ENCODE data around the gene CDH13.

Gene CDH13

DNA sequence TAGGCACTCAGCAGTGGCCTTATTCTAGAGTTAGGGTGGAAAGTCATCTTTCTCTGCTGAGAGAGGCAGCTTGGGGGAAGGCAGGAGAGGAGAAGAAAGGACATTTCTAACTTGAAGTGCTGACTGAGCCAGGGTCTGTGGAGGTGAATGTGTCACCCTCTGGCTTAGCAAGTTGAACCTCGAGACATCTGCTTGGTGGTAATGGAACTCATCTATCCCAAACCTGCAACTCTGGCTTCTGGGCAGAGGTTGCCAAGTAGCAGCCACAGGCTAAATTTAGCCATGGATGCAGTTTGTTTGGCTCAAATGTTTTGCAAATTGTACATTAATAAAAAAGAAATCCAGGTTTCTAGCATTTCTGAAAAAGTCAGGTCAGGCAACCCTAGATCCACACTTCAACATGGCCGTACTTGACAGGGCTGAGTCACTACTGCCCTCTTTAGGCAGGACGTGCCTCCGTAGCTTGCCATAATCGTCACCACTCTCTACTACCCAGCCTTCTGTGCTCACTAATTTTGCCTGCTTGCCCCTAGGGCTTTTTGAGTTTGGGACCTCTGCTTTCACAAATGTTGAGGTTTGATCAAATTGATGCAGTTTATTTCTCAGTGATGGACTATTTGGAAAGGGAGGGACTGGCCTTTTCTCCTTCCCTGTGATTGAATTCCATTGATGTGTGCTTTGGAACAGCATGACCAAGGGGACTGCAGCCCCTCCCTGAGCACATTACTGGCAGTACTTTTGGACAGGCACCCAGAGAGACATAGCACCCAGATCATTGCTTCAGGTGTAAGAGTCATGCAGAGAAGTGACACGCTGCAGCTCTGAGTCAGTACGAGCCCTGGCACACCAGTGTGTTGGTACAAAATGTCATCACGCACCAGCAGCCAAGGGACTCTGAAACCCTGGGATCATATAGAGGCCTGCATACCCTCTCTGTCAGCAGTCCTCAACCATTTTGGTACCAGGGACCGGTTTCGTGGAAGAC is 5.2 kb downstream of the CDH13 start:
- TF ChIP-seq, protein P1, sequence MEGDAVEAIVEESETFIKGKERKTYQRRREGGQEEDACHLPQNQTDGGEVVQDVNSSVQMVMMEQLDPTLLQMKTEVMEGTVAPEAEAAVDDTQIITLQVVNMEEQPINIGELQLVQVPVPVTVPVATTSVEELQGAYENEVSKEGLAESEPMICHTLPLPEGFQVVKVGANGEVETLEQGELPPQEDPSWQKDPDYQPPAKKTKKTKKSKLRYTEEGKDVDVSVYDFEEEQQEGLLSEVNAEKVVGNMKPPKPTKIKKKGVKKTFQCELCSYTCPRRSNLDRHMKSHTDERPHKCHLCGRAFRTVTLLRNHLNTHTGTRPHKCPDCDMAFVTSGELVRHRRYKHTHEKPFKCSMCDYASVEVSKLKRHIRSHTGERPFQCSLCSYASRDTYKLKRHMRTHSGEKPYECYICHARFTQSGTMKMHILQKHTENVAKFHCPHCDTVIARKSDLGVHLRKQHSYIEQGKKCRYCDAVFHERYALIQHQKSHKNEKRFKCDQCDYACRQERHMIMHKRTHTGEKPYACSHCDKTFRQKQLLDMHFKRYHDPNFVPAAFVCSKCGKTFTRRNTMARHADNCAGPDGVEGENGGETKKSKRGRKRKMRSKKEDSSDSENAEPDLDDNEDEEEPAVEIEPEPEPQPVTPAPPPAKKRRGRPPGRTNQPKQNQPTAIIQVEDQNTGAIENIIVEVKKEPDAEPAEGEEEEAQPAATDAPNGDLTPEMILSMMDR (conservative IDR thresholded peaks at IDR 0.05; ENCODE audit: low read length), result peak; percentile 39
- peak; percentile 52 for DNase-seq (ENCODE audit: low read depth)
- no peak overlapping the region for H3K4me3 ChIP-seq (ENCODE audit: low read length)

DNA sequence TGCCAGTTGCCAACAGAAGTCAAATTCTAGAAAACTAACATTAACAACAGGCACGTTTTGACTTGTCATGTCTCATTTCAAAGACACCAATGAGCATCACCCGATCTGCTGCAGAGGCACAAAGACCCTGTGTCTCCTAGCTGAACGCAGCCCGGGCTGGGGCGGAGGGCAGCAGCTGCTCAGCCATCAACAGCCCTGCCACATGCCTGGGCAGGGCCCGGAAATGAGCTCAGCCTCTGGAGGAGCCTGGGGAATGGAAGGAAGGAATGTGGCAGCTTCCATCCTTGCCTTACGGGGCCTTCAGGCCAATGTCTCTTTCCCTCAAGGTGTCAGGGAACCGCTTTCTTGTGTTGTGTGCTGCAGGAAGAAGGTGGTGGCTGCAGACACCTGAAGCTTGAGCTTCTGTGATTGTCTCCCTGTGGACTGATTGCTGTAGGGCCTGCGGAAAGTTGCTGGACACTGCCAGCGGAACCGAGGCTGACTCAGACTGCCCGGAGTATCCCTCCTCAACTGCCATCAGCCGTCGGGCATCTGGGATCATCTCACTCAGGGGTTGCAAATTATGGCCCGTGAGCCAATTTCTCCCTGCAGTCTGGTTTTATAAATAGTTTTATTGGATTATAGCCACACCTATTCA is 7.3 kb downstream of the CDH13 start:
- DNase-seq (ENCODE audit: low read depth), result peak; percentile 58
- TF ChIP-seq, protein P1 (conservative IDR thresholded peaks at IDR 0.05; ENCODE audit: low read length), result no peak
- H3K4me3 ChIP-seq (ENCODE audit: low read length), result no peak overlapping the region

DNA sequence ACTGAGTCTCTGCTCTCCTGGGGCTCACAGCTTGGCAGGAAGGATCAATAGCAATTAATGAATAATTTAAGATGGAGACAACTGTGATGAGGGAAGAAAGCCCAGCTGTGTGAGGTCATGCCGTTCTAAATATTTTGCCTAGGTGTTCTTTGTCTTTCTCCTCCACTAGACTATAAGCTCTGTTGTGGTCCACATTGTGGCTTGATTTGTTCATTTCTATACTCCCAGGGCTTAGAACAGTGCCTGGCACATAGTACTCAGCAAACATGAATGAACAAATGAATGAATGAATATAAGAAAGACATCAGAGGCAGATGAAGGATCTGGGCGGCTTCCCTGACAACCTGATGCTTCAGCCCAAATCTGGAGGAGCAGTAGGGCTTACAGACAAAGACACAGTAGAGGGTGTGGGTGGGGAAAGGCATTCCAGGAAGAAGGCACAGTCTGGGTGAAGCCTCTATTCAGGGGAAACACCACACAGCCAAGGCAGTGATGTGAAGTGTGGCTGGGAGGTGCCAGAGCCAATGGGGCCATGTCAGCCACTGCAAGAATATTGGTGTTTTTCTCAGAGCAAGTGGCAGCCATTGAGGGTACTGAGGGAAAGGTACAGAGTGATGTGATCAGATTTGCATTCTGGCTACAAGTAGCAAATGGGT is 8.3 kb downstream of the CDH13 start:
- no peak for DNase-seq (ENCODE audit: low read depth)
- TF ChIP-seq, protein P1 (conservative IDR thresholded peaks at IDR 0.05; ENCODE audit: low read length), result no peak
- H3K4me3 ChIP-seq (ENCODE audit: low read length), result no peak overlapping the region

DNA sequence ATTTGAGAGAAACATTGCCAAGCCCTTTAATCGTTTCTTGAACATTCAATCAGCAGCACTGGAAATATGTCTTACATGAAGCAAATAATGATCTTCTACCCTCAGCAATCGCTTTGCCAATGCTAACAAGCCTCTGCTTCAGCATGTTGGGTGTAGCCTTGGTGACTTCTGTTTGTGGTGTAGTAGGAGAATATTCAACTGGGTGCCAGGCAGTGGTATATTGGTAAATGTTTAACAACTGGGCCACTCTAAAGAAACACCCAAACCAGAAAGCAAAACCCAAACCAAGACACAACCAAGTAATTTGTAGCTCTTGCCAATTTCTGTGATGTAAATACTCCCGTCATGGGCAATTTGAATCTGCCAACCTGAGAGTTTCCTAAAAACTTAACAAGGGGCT is 9.7 kb downstream of the CDH13 start:
- H3K4me3 ChIP-seq (ENCODE audit: low read length), result no peak overlapping the region
- TF ChIP-seq, protein P1 (conservative IDR thresholded peaks at IDR 0.05; ENCODE audit: low read length), result no peak
- no peak for DNase-seq (ENCODE audit: low read depth)

DNA sequence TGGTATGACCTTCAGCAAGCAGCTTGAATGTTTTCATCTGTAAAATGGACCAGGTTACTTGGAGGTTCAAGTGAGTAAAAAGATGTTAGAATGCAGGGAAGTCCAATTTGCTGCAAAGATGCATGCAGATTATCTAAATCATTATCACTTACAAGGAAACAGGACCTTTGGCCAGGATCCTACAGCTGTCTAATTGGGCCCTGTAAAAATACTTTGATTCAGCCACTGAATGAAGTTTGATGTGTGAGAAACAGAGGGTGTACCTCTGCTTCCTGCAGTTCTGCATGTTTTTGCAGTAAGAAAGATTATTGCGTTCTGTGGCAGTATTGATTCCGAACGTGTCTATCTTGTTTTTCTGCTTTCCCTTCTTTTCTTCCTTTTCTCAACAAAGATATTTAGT is 10.2 kb downstream of the CDH13 start:
- no peak for DNase-seq (ENCODE audit: low read depth)
- no peak overlapping the region for H3K4me3 ChIP-seq (ENCODE audit: low read length)
- TF ChIP-seq, protein P1 (conservative IDR thresholded peaks at IDR 0.05; ENCODE audit: low read length), result no peak

DNA sequence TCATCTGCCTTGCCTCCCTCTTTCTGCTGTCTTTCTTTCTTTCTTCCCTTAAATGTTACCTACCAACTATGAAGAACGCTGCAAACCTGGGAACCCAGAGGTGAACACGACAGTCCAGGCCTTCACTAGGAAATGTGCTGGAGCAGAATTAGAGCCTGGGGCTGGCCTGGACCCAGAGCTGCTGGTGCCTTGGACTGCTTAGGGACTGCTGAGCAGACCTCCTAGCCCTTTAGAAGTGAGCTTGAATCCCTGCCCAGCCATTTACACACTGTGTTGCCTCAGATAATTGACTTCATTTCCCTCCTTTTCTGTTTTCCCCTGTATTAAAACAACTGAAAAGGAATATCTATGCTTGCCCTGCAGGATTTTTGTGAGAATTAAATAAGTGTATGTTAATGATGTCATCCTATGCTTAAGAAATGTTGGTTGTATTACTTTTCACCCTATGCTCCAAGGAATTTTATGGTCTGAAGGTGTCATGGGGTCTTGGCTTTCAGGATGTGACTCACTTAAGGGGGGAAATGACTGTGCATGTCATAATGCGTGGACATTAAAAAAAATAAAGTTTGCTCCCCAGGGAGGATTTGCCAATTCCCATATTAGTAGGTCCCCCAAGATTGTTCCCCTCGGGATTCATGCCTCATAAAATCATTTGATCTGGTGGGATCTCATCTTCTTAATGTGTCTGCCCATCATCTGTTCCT is 11.5 kb downstream of the CDH13 start:
- TF ChIP-seq, protein P1 (conservative IDR thresholded peaks at IDR 0.05; ENCODE audit: low read length), result no peak
- DNase-seq (ENCODE audit: low read depth), result peak; percentile 73
- no peak overlapping the region for H3K4me3 ChIP-seq (ENCODE audit: low read length)
